A172 (cell line): Measurements from ENCODE around the gene PHETA1. TPM values are rescaled to one million over a fixed set of nuclear protein-coding genes. Genes with fewer than 3 reads are reported as not detected.

Experiments used
- DNase-seq: peaks from one replicate; pipeline ENCODE4 v3.0.0-alpha.2; 2015; ENCODE audit warnings: low spot score
- total RNA-seq: library from RNA; depleted of rRNA; stranded (reverse); fragments of >200 nt; shearing (Covaris generic); gene quantifications from 2 replicates; pipeline ENCODE4 v1.2.3, GENCODE V29; 2014

The PHETA1 gene
- total RNA-seq, 1 experiment from 2014 or later: 9.4 TPM

GRCh38 chr12:111369496-111370220, 763 bp upstream of the PHETA1 start:
- DNase-seq: no peak

GRCh38 chr12:111368291-111368787, 556 bp downstream of the PHETA1 start:
- DNase-seq: no peak

GRCh38 chr12:111367661-111368221, 1.2 kb downstream of the PHETA1 start:
- DNase-seq: no peak

GRCh38 chr12:111366583-111366982, 2.3 kb downstream of the PHETA1 start:
- DNase-seq: no peak

GRCh38 chr12:111366075-111366474, 2.8 kb downstream of the PHETA1 start:
- DNase-seq: no peak

GRCh38 chr12:111363578-111363977, 5.3 kb downstream of the PHETA1 start:
- DNase-seq: peak; percentile 28

GRCh38 chr12:111362687-111363475, 6.0 kb downstream of the PHETA1 start:
- DNase-seq: no peak

- DNase-seq: no peak
These were observed 6.9 kb downstream of the PHETA1 start for GRCh38 chr12:111361717-111362576.

GRCh38 chr12:111361073-111361716, 7.7 kb downstream of the PHETA1 start:
- DNase-seq: no peak

GRCh38 chr12:111360325-111360930, 8.5 kb downstream of the PHETA1 start:
- DNase-seq: no peak

GRCh38 chr12:111359914-111360276, 9.0 kb downstream of the PHETA1 start:
- no peak for DNase-seq

GRCh38 chr12:111359231-111359913, 9.5 kb downstream of the PHETA1 start:
- no peak for DNase-seq

- DNase-seq: no peak
These were observed 13.5 kb downstream of the PHETA1 start for GRCh38 chr12:111355201-111355925.

GRCh38 chr12:111354511-111354910, 14.4 kb downstream of the PHETA1 start:
- DNase-seq: no peak

- DNase-seq: no peak
These were observed 15.1 kb downstream of the PHETA1 start for GRCh38 chr12:111353603-111354295.

- no peak for DNase-seq
These were observed 15.9 kb downstream of the PHETA1 start for GRCh38 chr12:111353026-111353425.

- DNase-seq: no peak
These were observed 16.4 kb downstream of the PHETA1 start for GRCh38 chr12:111352296-111352993.

- no peak for DNase-seq
These were observed 17.9 kb downstream of the PHETA1 start for GRCh38 chr12:111351026-111351425.
